Epidermal melanocyte (primary cell): Measurements from ENCODE around the gene LCN15.
"Not testable (repeated sequence)": the region's sequence is repeated elsewhere in the genome, so short reads cannot be mapped to it uniquely, and the experiment has no call there.

ENCODE experiments used
- DNase-seq: peaks from one replicate; pipeline ENCODE4 v3.0.0; 2011; ENCODE audit warnings: low spot score; ENCODE audit not compliant: insufficient read length

The LCN15 gene

DNA sequence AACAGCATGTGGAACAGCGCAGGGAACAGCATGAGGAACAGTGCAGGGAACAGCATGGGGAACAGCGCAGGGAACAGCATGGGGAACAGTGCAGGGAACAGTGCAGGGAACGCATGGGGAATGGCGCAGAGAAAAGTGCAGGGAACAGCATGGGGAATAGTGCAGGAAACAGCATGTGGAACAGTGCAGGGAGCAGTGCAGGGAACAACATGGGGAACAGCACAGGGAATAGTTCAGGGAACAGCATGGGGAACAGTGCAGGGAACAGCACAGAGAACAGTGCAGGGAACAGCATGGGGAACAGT is 8.2 kb downstream of the LCN15 start:
- DNase-seq, result no peak

- not testable (repeated sequence) for DNase-seq
These were observed 8.8 kb downstream of the LCN15 start for GRCh38 chr9:136755302-136756133.

DNA sequence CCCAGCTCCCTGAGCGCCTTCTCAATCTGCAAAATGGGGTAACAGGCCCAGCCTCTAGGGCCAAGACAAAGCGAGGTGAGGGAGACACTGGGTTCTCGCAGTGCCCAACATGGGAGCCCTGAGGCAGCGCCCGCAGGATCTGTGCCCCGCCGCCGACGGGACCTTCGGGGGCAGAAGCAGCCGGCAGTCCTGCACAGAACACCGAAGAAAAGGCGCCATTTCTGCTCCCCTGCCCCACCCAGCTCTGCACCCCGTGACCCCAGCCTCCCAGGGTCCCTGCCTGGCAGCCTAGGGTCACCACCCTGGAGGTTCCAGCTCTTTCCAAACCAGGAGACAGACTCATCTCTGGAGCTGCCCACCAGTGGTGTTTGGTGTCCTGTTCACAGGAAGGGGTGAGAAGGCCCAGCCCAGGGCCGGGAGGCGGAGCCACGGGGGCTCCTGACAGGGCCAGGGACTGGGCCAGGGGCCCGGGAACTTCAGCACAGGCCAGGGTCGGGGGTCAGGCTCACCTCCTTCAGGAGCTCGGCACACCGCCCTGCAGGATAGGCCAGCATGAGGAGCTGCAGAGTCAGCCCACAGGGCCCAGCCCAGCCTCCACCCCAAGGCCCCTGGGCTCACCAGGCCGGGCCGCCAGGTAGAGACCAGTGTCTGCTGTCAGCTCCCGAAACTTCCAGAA is 9.6 kb downstream of the LCN15 start:
- DNase-seq, result no peak

DNA sequence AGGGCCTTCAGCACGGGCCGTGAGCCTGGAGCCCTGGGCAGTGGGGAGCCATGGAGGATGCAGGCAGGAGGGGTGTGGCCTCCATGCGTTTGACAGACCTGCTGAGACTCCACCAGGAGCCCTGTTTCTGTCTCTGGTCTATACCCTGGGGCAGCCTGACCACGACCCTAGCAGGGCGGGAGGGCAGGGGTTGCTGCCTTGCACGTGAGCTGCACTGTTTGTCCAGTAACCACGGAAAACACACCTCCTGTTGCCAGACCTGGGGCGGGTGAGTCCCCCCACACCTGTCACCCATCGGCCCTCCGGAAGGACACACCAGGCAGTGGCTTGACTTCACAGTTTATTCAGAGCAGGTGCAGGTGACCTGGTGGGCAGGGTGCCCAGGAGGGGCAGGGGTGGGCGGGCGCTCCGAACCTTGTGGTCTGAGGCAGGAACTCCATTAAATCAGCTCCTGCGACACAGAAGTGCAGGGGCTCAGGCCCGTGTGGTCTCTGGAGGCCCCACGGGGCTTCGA is 10.2 kb downstream of the LCN15 start:
- no peak for DNase-seq

GRCh38 chr9:136753371-136754058 is 10.8 kb downstream of the LCN15 start:
- no peak for DNase-seq

DNA sequence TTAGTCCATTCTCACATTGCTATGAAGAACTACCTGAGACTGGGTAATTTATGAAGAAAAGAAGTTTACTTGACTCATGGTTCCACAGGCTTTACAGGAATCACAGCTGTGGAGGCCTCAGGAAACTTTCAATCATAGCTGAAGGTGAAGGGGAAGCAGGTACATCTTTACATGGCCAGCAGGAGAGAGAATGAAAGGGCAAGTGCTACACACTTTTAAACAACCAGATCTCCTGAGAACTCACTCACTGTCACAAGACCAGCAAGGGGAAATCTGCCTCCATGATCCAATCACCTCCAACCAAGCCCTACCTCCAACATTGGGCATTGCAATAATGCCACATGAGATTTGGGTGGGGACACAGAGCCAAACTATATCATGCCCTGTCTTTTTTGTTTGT is 12.5 kb downstream of the LCN15 start:
- DNase-seq, result no peak

- DNase-seq, result no peak
These were observed 13.1 kb downstream of the LCN15 start for GRCh38 chr9:136751244-136751643.

DNA sequence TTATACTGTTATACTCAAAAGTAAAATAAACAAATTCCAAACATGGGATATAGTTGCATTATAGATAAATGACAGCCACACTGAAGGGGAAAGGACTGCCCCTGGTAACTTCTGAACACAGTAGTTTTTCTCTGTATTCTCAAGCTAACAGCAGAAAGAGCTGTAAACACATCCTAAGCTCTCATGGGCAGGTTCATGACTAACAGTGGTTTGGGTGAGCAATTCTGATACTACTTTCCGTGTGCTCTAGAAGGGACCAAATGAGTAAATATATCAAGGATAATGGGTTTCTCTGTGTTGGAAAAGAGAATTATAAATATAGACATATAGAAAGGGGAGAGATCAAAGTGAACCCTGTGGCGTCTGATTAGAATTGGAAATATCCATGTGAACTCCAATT is 13.8 kb downstream of the LCN15 start:
- DNase-seq, result no peak

GRCh38 chr9:136748666-136749611 is 15.4 kb downstream of the LCN15 start:
- DNase-seq, result no peak

DNA sequence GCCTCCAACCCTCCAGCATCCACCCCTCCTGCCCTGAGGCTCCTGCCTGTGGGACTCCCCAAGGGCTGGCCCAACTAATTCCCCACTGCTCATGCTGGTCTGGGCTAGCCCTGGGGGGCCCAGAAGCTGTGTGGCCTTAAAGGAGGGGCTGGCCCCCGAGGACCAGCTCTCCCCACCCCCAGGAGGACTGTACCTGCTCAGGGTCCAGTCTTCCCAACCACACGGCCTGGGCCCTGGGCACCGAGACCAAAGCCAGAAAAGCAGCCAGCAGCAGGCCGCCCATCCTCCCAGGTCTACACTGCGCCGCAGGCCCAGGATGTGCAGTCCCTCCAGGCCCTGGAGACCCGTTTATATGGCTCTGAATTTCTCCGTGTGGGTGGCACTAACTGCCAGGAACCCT is 16.1 kb downstream of the LCN15 start, which contains the start of gene LCN6:
LCN6 (minus strand) TSS at position 325 of the 400 bp plus-strand sequence; CDS start at position 283, 42 bp downstream.
- no peak for DNase-seq

- no peak for DNase-seq
These were observed 16.9 kb downstream of the LCN15 start for GRCh38 chr9:136747161-136748060.

GRCh38 chr9:136746621-136747020 is 17.7 kb downstream of the LCN15 start:
- DNase-seq, result no peak

GRCh38 chr9:136746155-136746490 is 18.2 kb downstream of the LCN15 start:
- DNase-seq, result no peak

DNA sequence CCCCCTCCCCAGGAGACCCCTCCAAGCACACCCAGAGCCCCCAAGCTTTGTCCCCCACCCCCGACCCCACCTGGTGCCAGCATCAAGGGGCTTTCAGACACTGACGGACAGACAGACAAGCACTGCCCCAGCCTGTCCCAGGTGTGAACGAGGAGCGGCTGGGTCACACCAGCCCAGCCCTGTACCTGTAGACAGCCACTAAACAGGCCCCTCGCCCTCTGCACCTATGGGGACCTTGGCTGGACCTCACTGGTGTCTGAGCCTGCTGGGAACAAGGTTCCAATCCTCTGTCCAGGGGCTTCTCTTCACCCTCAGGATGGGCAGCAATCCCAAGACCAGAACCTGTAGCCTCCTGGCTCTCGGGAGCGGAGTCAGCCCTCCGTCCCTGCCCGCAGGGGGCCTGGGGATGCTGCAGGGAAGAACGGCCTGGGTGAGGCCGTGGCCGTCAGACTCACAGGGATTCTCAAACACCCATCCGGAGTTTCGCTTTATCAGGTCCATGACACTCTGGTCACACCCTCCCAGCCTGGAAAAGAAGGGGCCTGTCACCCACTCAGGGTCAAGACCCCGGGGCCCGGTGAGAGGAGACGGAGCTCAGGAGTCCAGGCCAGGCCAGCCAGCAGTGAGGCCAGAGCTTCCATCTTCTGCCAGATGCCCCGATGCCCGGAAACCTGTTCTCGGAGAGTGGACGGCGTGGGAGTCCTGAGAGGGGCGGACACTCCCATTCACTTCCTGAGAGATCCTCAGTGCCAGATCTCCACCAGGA is 18.7 kb downstream of the LCN15 start:
- DNase-seq, result no peak

- no peak for DNase-seq
These were observed 19.5 kb downstream of the LCN15 start for GRCh38 chr9:136744773-136745172.

DNA sequence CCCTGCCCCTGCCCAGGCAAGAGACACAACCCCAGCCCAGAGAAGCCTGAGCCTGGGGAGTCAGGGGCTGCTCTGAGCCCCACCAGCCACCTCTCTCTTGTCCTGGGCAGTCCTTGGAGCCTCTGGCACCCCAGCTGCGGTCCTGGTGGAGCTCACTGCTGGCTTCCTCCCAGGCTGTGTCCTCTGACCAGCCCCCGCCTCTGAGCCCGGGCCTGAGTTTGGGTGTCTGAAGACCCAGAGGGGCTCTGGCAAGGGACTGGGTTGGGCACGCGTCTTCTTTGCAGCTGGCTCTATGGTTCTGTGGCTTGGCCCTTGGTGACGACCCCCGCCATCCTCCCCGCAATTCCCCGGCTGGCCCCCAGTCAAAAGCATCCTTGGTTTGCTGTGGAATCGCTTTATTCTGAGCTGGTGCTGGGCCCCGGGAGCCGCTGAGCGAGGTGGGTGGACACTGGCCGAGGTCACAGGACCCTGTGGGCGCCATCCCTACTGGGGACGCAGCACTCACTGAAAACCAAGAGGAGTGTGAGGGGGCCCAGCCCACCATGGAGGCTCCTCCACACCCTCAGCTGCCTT is 20.6 kb downstream of the LCN15 start:
- no peak for DNase-seq

- DNase-seq, result no peak
These were observed 21.5 kb downstream of the LCN15 start, which contains the start of gene LCN10 for GRCh38 chr9:136742591-136743391. Gene LCN10 (minus strand): TSS chr9:136742940. CDS start chr9:136742903, 37 bp downstream.
